ENCODE measurements around the gene CASP10. TPM values are rescaled to one million over a fixed set of nuclear protein-coding genes. Genes with fewer than 3 reads are reported as not detected.
A peak's percentile ranks its signal among the peaks of the same experiment; 100 is the strongest.

The CASP10 gene
- total and polyA plus RNA-seq, 2 of the 13 experiments (the other 11 are each of a cell fraction or from before 2014, with no cell fraction given) = 22.2 to 23.8 TPM

DNA sequence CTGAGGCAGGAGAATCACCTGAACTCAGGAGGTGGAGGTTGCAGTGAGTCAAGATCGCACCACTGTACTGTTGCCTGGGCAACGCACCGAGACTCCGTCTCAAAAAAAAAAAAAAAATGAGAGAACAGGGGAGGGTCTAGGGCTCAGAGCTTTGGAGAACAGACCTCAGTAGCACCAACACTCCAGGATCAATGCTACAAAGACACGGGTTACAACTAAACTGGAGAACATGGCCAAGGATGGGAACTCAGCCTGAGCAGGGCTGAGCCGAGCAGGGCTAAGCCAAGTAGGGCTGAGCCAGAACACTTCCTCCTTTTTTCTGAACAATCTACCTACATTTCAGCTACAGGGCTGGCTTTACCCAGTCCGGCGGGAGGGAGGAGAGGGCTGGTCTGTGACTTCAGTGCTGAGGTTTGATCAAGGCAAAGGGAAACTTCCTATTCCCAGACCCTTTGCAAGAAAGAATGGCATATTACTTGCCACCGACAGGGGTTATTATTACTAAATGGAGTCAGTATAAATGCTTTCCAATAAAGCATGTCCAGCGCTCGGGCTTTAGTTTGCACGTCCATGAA is 74.5 kb downstream of the CASP10 start:
- H3K4me3 ChIP-seq (replicated peaks in 1 of 3; ENCODE audit: insufficient read depth in 1 of 3, low read depth in 2 of 3, low read length in 3 of 3) = peak overlapping the region; percentile 52 to 84 (median 70); a peak in 5 of 6 replicates
- peak overlapping the region; percentile 87 for H3K9ac ChIP-seq (ENCODE audit: insufficient read depth, low read depth, low read length)
- ChIA-PET POLR2A (interaction anchor here (0.7 to 1.7 kb wide), 3 partner anchors 24 to 150 kb away, joined by 4 to 6 read pairs (median 5); no protein-coding TSS in a partner anchor), CTCF (ENCODE audit: low intra/inter-chr PET ratio, low total read pairs) (no interaction called here)
- DNase-seq (ENCODE audit: low spot score) (no peak), FAIRE-seq (no peak), ATAC-seq (peak; percentile 57)
- H3K4me1 ChIP-seq (ENCODE audit: insufficient read depth, low read length) = peaks cover 56% of the 10 kb centered on the region
- WGBS (ENCODE audit: low lambda C conversion rate) = 64% methylated on average over 12 of the region's 12 CpGs
- H3K27me3 ChIP-seq (ENCODE audit: control insufficient read depth in 1 of 2, insufficient read depth in 2 of 2, low read length in 2 of 2) = no peaks in the 10 kb centered on the region
- H4K20me1 ChIP-seq (ENCODE audit: insufficient read depth, low read length) = no peaks in the 10 kb centered on the region
- peak overlapping the region; percentile 85 for H2AFZ ChIP-seq (ENCODE audit: low read length)
- H3K36me3 ChIP-seq (replicated peaks in 1 of 2; ENCODE audit: control insufficient read depth in 1 of 2, insufficient read depth in 2 of 2, low read length in 2 of 2) = no peaks in the 10 kb centered on the region
- intact Hi-C loops (cut with micrococcal nuclease; ENCODE audit: unreplicated experiment) = no loop called here
- peak; percentile 37; the same call in 1 of the 2 replicates for TF ChIP-seq ZNF451 (CRISPR knock-in tag; IDR thresholded peaks at IDR 0.05)
- peak; percentile 29; the same call in 1 of the 2 replicates for TF ChIP-seq ZNF777 (CRISPR knock-in tag; IDR thresholded peaks at IDR 0.05)
- TF ChIP-seq KMT2A (CRISPR knock-in tag; IDR thresholded peaks at IDR 0.05) = 0 out of 2 replicates have a peak, but pooled peaks have one; percentile 21
- no peak for TF ChIP-seq ZC3H13 (CRISPR knock-in tag; IDR thresholded peaks at IDR 0.05)
- peak; percentile 9 for TF ChIP-seq XRCC5 (optimal IDR thresholded peaks at IDR 0.05; ENCODE audit: low read length)
- TF ChIP-seq, protein P1, sequence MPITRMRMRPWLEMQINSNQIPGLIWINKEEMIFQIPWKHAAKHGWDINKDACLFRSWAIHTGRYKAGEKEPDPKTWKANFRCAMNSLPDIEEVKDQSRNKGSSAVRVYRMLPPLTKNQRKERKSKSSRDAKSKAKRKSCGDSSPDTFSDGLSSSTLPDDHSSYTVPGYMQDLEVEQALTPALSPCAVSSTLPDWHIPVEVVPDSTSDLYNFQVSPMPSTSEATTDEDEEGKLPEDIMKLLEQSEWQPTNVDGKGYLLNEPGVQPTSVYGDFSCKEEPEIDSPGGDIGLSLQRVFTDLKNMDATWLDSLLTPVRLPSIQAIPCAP (CRISPR knock-in tag; IDR thresholded peaks at IDR 0.05; ENCODE audit: low read depth) = no peak
- no peak for TF ChIP-seq SP1 (IDR thresholded peaks at IDR 0.05)
- TF ChIP-seq SP1 (CRISPR knock-in tag; IDR thresholded peaks at IDR 0.05) = 0 out of 2 replicates have a peak, but pooled peaks have one; percentile 8
- in situ Hi-C loops (cut with HindIII; ENCODE audit: extremely low pct_ligation_motif_present, low pct_unique_long_range_greater_than_20kb) = no loop called here
- BruUV-seq (replicated peaks) = no TSS peak
- peak overlapping the region; percentile 99 for H3K4me2 ChIP-seq (ENCODE audit: low read depth, low read length)
- H3K27ac ChIP-seq (ENCODE audit: extremely low read length, insufficient read depth, low read length) = peak overlapping the region; percentile 86
- peaks cover 30% of the 10 kb centered on the region for H3K79me2 ChIP-seq (ENCODE audit: insufficient read depth, low read length)
- no peaks in the 10 kb centered on the region for H3K9me3 ChIP-seq (ENCODE audit: low read length)

Data from HepG2 (cell line).